ENCODE data around the gene RTF2. TPM values are rescaled to one million over a fixed set of nuclear protein-coding genes. Genes with fewer than 3 reads are reported as not detected.

The RTF2 gene
- total RNA-seq, 1 experiment from 2014 or later: 121 TPM

GRCh38 chr20:56469077-56469449 is 636 bp downstream of the RTF2 start:
- DNase-seq (ENCODE audit: low read depth in 1 of 2, low spot score in 2 of 2): no peak
- H3K9me3 ChIP-seq (replicated peaks): no peaks in the 10 kb centered on the region
- peak overlapping the region; percentile 73 for H3K27ac ChIP-seq
- H3K36me3 ChIP-seq: peaks cover 29% of the 10 kb centered on the region
- peaks cover 6% of the 10 kb centered on the region; the same call in 1 of the 2 replicates for H3K4me1 ChIP-seq (replicated peaks)
- H3K27me3 ChIP-seq (replicated peaks): no peaks in the 10 kb centered on the region; the same call in 1 of the 2 replicates
- peak overlapping the region; percentile 62 for H3K4me3 ChIP-seq

GRCh38 chr20:56483970-56484369 is 15.5 kb downstream of the RTF2 start:
- Histone ChIP-seq H3K4me1 (replicated peaks) (no peaks in the 10 kb centered on the region), H3K9me3 (replicated peaks) (no peaks in the 10 kb centered on the region), H3K27ac (no peak overlapping the region), H3K4me3 (no peak overlapping the region), H3K27me3 (replicated peaks) (no peaks in the 10 kb centered on the region), H3K36me3 (peaks cover 94% of the 10 kb centered on the region)
- no peak for DNase-seq (ENCODE audit: low read depth in 1 of 2, low spot score in 2 of 2)

DNA sequence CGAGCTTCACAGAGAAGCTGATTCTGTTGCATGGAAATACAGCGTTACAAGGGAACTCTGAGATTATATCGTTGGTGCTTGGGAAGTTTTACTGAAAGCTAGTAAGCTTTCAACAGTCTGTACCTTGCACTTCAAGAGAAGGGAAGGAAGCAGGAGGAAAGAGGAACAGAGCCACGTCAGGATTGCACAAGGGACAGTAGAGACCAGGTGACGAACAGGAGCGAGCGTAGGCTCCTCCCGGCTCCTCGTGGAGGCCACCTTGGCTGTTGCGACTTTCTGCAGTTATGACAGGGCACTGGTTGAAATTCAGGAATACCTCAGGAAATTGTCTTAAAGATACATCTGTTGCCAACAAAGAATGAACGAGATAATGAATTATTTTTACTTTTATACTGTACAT is 18.8 kb downstream of the RTF2 start:
- H3K4me1 ChIP-seq (replicated peaks): no peaks in the 10 kb centered on the region
- DNase-seq (ENCODE audit: low read depth in 1 of 2, low spot score in 2 of 2): no peak
- H3K36me3 ChIP-seq: peaks cover 89% of the 10 kb centered on the region
- no peak overlapping the region for H3K27ac ChIP-seq
- H3K4me3 ChIP-seq: no peak overlapping the region
- no peaks in the 10 kb centered on the region for H3K27me3 ChIP-seq (replicated peaks)
- no peaks in the 10 kb centered on the region for H3K9me3 ChIP-seq (replicated peaks)

DNA sequence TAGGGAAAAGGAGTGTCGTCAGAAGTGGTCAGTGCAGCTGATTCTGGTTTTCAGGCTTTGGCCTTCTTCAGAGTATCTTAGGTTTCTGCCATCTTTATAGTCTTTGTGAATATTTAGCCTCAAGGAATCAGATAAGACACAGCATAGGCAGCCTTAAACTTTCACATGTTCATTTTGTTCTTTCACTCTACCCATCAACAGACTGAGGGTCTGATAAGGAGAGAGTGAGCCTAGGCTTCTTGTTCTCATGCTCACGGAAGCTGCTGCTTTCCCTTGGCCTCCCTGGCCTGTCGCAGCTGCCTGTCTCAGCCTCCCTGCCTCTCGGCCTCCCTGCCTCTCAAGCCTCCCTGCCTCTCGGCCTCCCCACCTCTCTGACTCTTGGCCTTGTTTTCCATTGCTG is 20.1 kb downstream of the RTF2 start:
- peaks cover 82% of the 10 kb centered on the region for H3K36me3 ChIP-seq
- no peaks in the 10 kb centered on the region for H3K9me3 ChIP-seq (replicated peaks)
- H3K4me3 ChIP-seq: no peak overlapping the region
- H3K27me3 ChIP-seq (replicated peaks): no peaks in the 10 kb centered on the region
- DNase-seq (ENCODE audit: low read depth in 1 of 2, low spot score in 2 of 2): no peak
- no peak overlapping the region for H3K27ac ChIP-seq
- H3K4me1 ChIP-seq (replicated peaks): no peaks in the 10 kb centered on the region

- DNase-seq (ENCODE audit: low read depth in 1 of 2, low spot score in 2 of 2): no peak
- Histone ChIP-seq H3K9me3 (replicated peaks) (no peaks in the 10 kb centered on the region), H3K4me3 (no peak overlapping the region), H3K27ac (no peak overlapping the region), H3K4me1 (replicated peaks) (no peaks in the 10 kb centered on the region), H3K27me3 (replicated peaks) (no peaks in the 10 kb centered on the region), H3K36me3 (peaks cover 33% of the 10 kb centered on the region)
Observed at GRCh38 chr20:56501116-56501515, 32.7 kb downstream of the RTF2 start.

GRCh38 chr20:56503916-56504315 is 35.5 kb downstream of the RTF2 start:
- Histone ChIP-seq H3K27ac (no peak overlapping the region), H3K27me3 (replicated peaks) (no peaks in the 10 kb centered on the region), H3K4me3 (no peak overlapping the region), H3K9me3 (replicated peaks) (no peaks in the 10 kb centered on the region), H3K36me3 (peaks cover 15% of the 10 kb centered on the region), H3K4me1 (replicated peaks) (no peaks in the 10 kb centered on the region)
- no peak for DNase-seq (ENCODE audit: low read depth in 1 of 2, low spot score in 2 of 2)

GRCh38 chr20:56504373-56505005 is 36.1 kb downstream of the RTF2 start:
- no peaks in the 10 kb centered on the region for H3K27me3 ChIP-seq (replicated peaks)
- no peak overlapping the region for H3K27ac ChIP-seq
- H3K4me3 ChIP-seq: no peak overlapping the region
- H3K4me1 ChIP-seq (replicated peaks): no peaks in the 10 kb centered on the region
- H3K36me3 ChIP-seq: peaks cover 15% of the 10 kb centered on the region
- no peak for DNase-seq (ENCODE audit: low read depth in 1 of 2, low spot score in 2 of 2)
- H3K9me3 ChIP-seq (replicated peaks): no peaks in the 10 kb centered on the region

DNA sequence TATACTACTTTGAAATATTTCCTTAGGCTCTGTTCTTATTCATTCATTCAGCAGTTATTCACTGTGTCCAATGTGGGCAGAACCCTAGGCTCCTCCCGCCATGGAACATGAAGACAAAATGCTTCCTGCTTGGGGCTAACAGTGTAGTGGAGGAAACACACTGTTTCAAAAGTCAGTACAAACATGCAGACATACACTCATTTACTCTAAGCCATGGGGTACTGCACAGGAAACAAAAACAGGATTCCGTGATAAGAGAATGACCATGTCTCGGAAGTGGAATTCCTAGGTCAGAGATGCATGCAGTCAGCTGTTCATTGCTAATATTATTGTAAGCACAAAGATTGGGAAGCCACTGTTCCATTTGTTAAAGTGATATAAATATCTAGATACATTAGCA is 37.7 kb downstream of the RTF2 start:
- H3K27ac ChIP-seq: no peak overlapping the region
- no peaks in the 10 kb centered on the region for H3K9me3 ChIP-seq (replicated peaks)
- no peak overlapping the region for H3K4me3 ChIP-seq
- H3K27me3 ChIP-seq (replicated peaks): no peaks in the 10 kb centered on the region
- no peak for DNase-seq (ENCODE audit: low read depth in 1 of 2, low spot score in 2 of 2)
- peaks cover 15% of the 10 kb centered on the region for H3K36me3 ChIP-seq
- no peaks in the 10 kb centered on the region for H3K4me1 ChIP-seq (replicated peaks)

GRCh38 chr20:56511926-56512325 is 43.5 kb downstream of the RTF2 start:
- Histone ChIP-seq H3K9me3 (replicated peaks) (no peaks in the 10 kb centered on the region), H3K36me3 (peaks cover 27% of the 10 kb centered on the region), H3K27ac (no peak overlapping the region), H3K27me3 (replicated peaks) (no peaks in the 10 kb centered on the region), H3K4me1 (replicated peaks) (no peaks in the 10 kb centered on the region), H3K4me3 (no peak overlapping the region)
- DNase-seq (ENCODE audit: low read depth in 1 of 2, low spot score in 2 of 2): no peak

GRCh38 chr20:56513161-56514150 is 45.0 kb downstream of the RTF2 start:
- DNase-seq (ENCODE audit: low read depth in 1 of 2, low spot score in 2 of 2): no peak
- Histone ChIP-seq H3K27ac (no peak overlapping the region), H3K9me3 (replicated peaks) (no peaks in the 10 kb centered on the region), H3K4me3 (no peak overlapping the region), H3K36me3 (peaks cover 42% of the 10 kb centered on the region), H3K4me1 (replicated peaks) (no peaks in the 10 kb centered on the region), H3K27me3 (replicated peaks) (no peaks in the 10 kb centered on the region)

DNA sequence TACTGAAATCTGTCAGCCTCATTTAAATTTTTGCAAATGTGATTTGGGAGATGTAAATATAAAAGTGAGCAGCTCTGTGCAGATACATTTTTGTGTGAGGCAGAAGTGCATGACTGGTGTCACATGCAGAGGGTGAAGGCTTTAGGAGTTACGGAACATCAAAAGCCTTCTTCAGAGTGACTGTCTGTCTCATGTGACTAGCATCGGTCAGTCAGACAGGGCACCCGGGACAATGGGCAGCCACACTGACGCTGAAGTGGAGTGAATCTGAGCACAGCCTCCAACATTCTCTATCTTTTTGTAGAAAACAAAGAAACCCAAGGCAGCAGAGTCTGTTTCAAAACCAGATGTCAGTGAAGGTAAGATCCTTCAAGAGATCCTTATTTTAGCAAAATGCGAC is 48.2 kb downstream of the RTF2 start:
- H3K27me3 ChIP-seq (replicated peaks): no peaks in the 10 kb centered on the region
- H3K27ac ChIP-seq: no peak overlapping the region
- H3K9me3 ChIP-seq (replicated peaks): peaks cover 13% of the 10 kb centered on the region
- H3K36me3 ChIP-seq: peaks cover 66% of the 10 kb centered on the region
- no peak overlapping the region for H3K4me3 ChIP-seq
- no peak for DNase-seq (ENCODE audit: low read depth in 1 of 2, low spot score in 2 of 2)
- no peaks in the 10 kb centered on the region for H3K4me1 ChIP-seq (replicated peaks)

DNA sequence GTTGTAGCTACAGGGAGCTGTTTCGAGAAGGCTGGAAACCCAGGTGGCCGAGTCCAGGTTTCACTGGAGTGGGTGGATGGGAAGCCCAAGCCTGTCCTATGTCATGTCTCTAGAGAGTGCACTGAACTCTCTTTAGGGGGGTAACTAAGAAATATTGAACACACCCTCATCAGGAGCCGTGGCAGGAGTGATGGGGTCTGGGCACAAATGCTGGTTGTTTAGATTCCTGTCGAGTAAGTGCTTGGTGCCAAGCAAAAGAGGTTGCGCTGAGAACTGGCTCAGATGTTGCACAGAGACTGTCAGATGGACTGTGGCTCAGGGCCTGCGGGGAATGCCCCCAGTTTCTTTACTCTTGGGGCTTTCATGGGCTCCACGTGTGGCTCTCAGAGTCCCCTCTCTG is 48.8 kb downstream of the RTF2 start:
- DNase-seq (ENCODE audit: low read depth in 1 of 2, low spot score in 2 of 2): no peak
- Histone ChIP-seq H3K4me1 (replicated peaks) (no peaks in the 10 kb centered on the region), H3K9me3 (replicated peaks) (peaks cover 13% of the 10 kb centered on the region)

GRCh38 chr20:56517641-56518040 is 49.2 kb downstream of the RTF2 start:
- DNase-seq (ENCODE audit: low read depth in 1 of 2, low spot score in 2 of 2): no peak
- Histone ChIP-seq H3K9me3 (replicated peaks) (peaks cover 13% of the 10 kb centered on the region), H3K4me1 (replicated peaks) (no peaks in the 10 kb centered on the region), H3K36me3 (peaks cover 65% of the 10 kb centered on the region), H3K27ac (no peak overlapping the region), H3K4me3 (no peak overlapping the region), H3K27me3 (replicated peaks) (no peaks in the 10 kb centered on the region)

More for the DNA sequence above, 48.8 kb downstream of the RTF2 start:
- Histone ChIP-seq H3K27ac (no peak overlapping the region), H3K27me3 (replicated peaks) (no peaks in the 10 kb centered on the region), H3K36me3 (peaks cover 66% of the 10 kb centered on the region), H3K4me3 (no peak overlapping the region)

- H3K27me3 ChIP-seq (replicated peaks): no peaks in the 10 kb centered on the region
- H3K4me1 ChIP-seq (replicated peaks): no peaks in the 10 kb centered on the region
- H3K27ac ChIP-seq: no peak overlapping the region
- no peak overlapping the region for H3K4me3 ChIP-seq
- H3K9me3 ChIP-seq (replicated peaks): peaks cover 13% of the 10 kb centered on the region
- H3K36me3 ChIP-seq: peaks cover 61% of the 10 kb centered on the region
- no peak for DNase-seq (ENCODE audit: low read depth in 1 of 2, low spot score in 2 of 2)
Observed at GRCh38 chr20:56518126-56518525, 49.7 kb downstream of the RTF2 start.
